Smooth muscle cell (in vitro differentiated cells): ENCODE results near the gene DGKI. TPM values are rescaled to one million over a fixed set of nuclear protein-coding genes. Genes with fewer than 3 reads are reported as not detected.

Experiments
- DNase-seq: peaks from one replicate; lab custom pipeline; 2025; ENCODE audit not compliant: unreplicated experiment; lab: John Stamatoyannopoulos, UW
- H2AFZ ChIP-seq: fragments of 200-600 bp; sonication (generic); 2 replicates; pipeline ENCODE4 v1.6.0; 2016; ENCODE audit warnings: antibody characterized with exemption, low read depth, mild to moderate bottlenecking
- H3F3A ChIP-seq: fragments of 200-600 bp; sonication (generic); 2 replicates; pipeline ENCODE4 v1.6.0; 2017; ENCODE audit warnings: antibody characterized with exemption, low read depth
- H3K27ac ChIP-seq: fragments of 200-600 bp; sonication (generic); 2 replicates; pipeline ENCODE4 v1.5.1; 2016; ENCODE audit warnings: low read depth, mild to moderate bottlenecking
- H3K27me3 ChIP-seq: fragments of 200-600 bp; sonication (generic); 2 replicates; pipeline ENCODE4 v1.6.1; 2016; ENCODE audit warnings: low read depth, mild to moderate bottlenecking
- H3K36me3 ChIP-seq: fragments of 200-600 bp; sonication (generic); 2 replicates; pipeline ENCODE4 v1.5.1; 2016; ENCODE audit warnings: low read depth
- H3K4me1 ChIP-seq: fragments of 200-600 bp; sonication (generic); 2 replicates; pipeline ENCODE4 v1.5.1; 2016; ENCODE audit warnings: low read depth
- H3K4me2 ChIP-seq: fragments of 200-600 bp; sonication (generic); 2 replicates; pipeline ENCODE4 v1.6.0; 2016; ENCODE audit warnings: mild to moderate bottlenecking
- H3K4me3 ChIP-seq: fragments of 200-600 bp; sonication (generic); 2 replicates; pipeline ENCODE4 v1.5.1; 2016; ENCODE audit warnings: mild to moderate bottlenecking
- H3K79me2 ChIP-seq: fragments of 200-600 bp; sonication (generic); 2 replicates; pipeline ENCODE4 v1.6.0; 2016; ENCODE audit warnings: low read depth, mild to moderate bottlenecking
- H3K9ac ChIP-seq: fragments of 200-600 bp; sonication (generic); 2 replicates; pipeline ENCODE4 v1.6.0; 2016; ENCODE audit warnings: low read depth
- H3K9me3 ChIP-seq: fragments of 200-600 bp; sonication (generic); replicated peaks from 2 replicates; pipeline ENCODE4 v1.5.1; 2016; ENCODE audit warnings: low read depth
- H4K20me1 ChIP-seq: fragments of 200-600 bp; sonication (generic); 2 replicates; pipeline ENCODE4 v1.6.0; 2016; ENCODE audit warnings: low read depth
- CTCF ChIP-seq: fragments of 200-600 bp; sonication (generic); IDR thresholded peaks from 2 replicates; pipeline ENCODE4 v1.5.1; 2017; ENCODE audit warnings: borderline replicate concordance, mild to moderate bottlenecking, antibody characterized with exemption; ENCODE audit not compliant: insufficient read depth, poor library complexity, severe bottlenecking
- WGBS: methylation state at CpG from one replicate; pipeline ENCODE4 v1.1.7; 2016; ENCODE audit warnings: low lambda C conversion rate; 5-methylcytosine and 5-hydroxymethylcytosine counted together
- polyA plus RNA-seq: library from polyadenylated mRNA; unstranded; fragments of >200 nt; fragmentation: Nextera tagmentation; extraction: Ambion mirVana; gene quantifications from 2 replicates; pipeline ENCODE4 v1.2.1, GENCODE V29; 2016
- total RNA-seq: library from RNA; depleted of rRNA; stranded (reverse); fragments of >200 nt; gene quantifications from 2 replicates; pipeline ENCODE4 v1.2.3, GENCODE V29; 2014

DGKI gene
- total and polyA plus RNA-seq, 2 experiments from 2014 or later, result 2.5 to 6.2 TPM

GRCh38 chr7:137727413-137727812 lies 119.4 kb downstream of the DGKI start:
- 95% methylated on average over 2 of the region's 2 CpGs for WGBS
- Histone ChIP-seq H3K79me2 (no peaks in the 10 kb centered on the region), H3K4me3 (no peak overlapping the region), H2AFZ (no peak overlapping the region), H3K4me2 (no peak overlapping the region), H3K9me3 (no peaks in the 10 kb centered on the region), H3K36me3 (no peaks in the 10 kb centered on the region), H3K27me3 (no peaks in the 10 kb centered on the region), H3F3A (no peaks in the 10 kb centered on the region), H3K27ac (no peak overlapping the region), H3K4me1 (no peaks in the 10 kb centered on the region), H3K9ac (no peak overlapping the region), H4K20me1 (no peaks in the 10 kb centered on the region)
- no peak for TF ChIP-seq CTCF
- no peak for DNase-seq

- Histone ChIP-seq H3F3A (no peaks in the 10 kb centered on the region), H3K79me2 (no peaks in the 10 kb centered on the region), H3K36me3 (no peaks in the 10 kb centered on the region), H3K27ac (no peak overlapping the region), H2AFZ (no peak overlapping the region), H3K4me2 (peak overlapping the region; percentile 22), H3K9ac (no peak overlapping the region), H3K27me3 (no peaks in the 10 kb centered on the region), H3K4me3 (no peak overlapping the region), H4K20me1 (no peaks in the 10 kb centered on the region), H3K9me3 (no peaks in the 10 kb centered on the region), H3K4me1 (peaks cover 9% of the 10 kb centered on the region)
- WGBS, result 90% methylated on average over 4 of the region's 4 CpGs
- TF ChIP-seq CTCF, result no peak
- DNase-seq, result no peak
Observed at GRCh38 chr7:137718355-137718754, 128.4 kb downstream of the DGKI start.

- Histone ChIP-seq H3K4me3 (no peak overlapping the region), H3K9ac (no peak overlapping the region), H3K4me2 (peak overlapping the region; percentile 22), H3K27me3 (no peaks in the 10 kb centered on the region), H2AFZ (no peak overlapping the region), H3K27ac (no peak overlapping the region), H3F3A (no peaks in the 10 kb centered on the region), H3K36me3 (no peaks in the 10 kb centered on the region), H3K9me3 (no peaks in the 10 kb centered on the region), H3K4me1 (peaks cover 9% of the 10 kb centered on the region), H3K79me2 (no peaks in the 10 kb centered on the region), H4K20me1 (no peaks in the 10 kb centered on the region)
- no peak for TF ChIP-seq CTCF
- no peak for DNase-seq
- 41% methylated on average over 7 of the region's 7 CpGs for WGBS
Observed at GRCh38 chr7:137717811-137718271, 128.9 kb downstream of the DGKI start.

- Histone ChIP-seq H3K4me1 (peaks cover 9% of the 10 kb centered on the region), H4K20me1 (no peaks in the 10 kb centered on the region), H3K9me3 (no peaks in the 10 kb centered on the region), H3K79me2 (no peaks in the 10 kb centered on the region), H2AFZ (no peak overlapping the region), H3K27me3 (no peaks in the 10 kb centered on the region), H3F3A (no peaks in the 10 kb centered on the region), H3K4me3 (no peak overlapping the region), H3K4me2 (no peak overlapping the region), H3K36me3 (no peaks in the 10 kb centered on the region), H3K9ac (no peak overlapping the region), H3K27ac (no peak overlapping the region)
- TF ChIP-seq CTCF, result no peak
- 92% methylated on average over 3 of the region's 3 CpGs for WGBS
- no peak for DNase-seq
Observed at GRCh38 chr7:137717045-137717444, 129.7 kb downstream of the DGKI start.
